GM10248 (cell line): Measurements from ENCODE around the gene CRYBA1.
"Not testable (repeated sequence)": the region's sequence is repeated elsewhere in the genome, so short reads cannot be mapped to it uniquely, and the experiment has no call there.

ENCODE experiments used
- CTCF ChIA-PET: fragments of 300-600 bp; sonication (Branson Sonifier 250); formaldehyde crosslinking; extraction: SDS; loops from one replicate; lab custom pipeline; 2021; ENCODE audit warnings: antibody characterized with exemption; lab: Yijun Ruan, JAX
- POLR2A ChIA-PET: fragments of 350-650 bp; sonication (Branson Sonifier 250); formaldehyde crosslinking; extraction: SDS; loops from one replicate; lab custom pipeline; 2020; ENCODE audit warnings: antibody characterized with exemption; lab: Yijun Ruan, JAX
- DNase-seq: peaks from one replicate; pipeline ENCODE4 v3.0.0; 2012; ENCODE audit errors: extremely low spot score
- CTCF ChIP-seq: IDR thresholded peaks from 2 replicates; pipeline ENCODE4 v1.5.1; 2012; ENCODE audit warnings: mild to moderate bottlenecking, low read depth; ENCODE audit errors: extremely low read depth, missing control alignments, control extremely low read depth

The CRYBA1 gene

GRCh38 chr17:29216181-29216580 lies 30.5 kb upstream of the CRYBA1 start:
- TF ChIP-seq CTCF: no peak
- no peak for DNase-seq
- POLR2A ChIA-PET: no interaction called here
- CTCF ChIA-PET: interaction anchor here (1.0 to 15.3 kb wide), 7 partner anchors 9 to 92 kb away, joined by 3 to 298 read pairs (median 18); partner anchors contain the start of gene MYO18A

GRCh38 chr17:29216856-29217255 lies 29.8 kb upstream of the CRYBA1 start:
- no peak for DNase-seq
- ChIA-PET POLR2A (no interaction called here), CTCF (interaction anchor here (1.1 to 15.3 kb wide), 8 partner anchors 11 to 453 kb away, joined by 3 to 298 read pairs (median 19); partner anchors contain the start of gene MYO18A)
- TF ChIP-seq CTCF: no peak

GRCh38 chr17:29219378-29220047 lies 27.1 kb upstream of the CRYBA1 start:
- POLR2A ChIA-PET: no interaction called here
- TF ChIP-seq CTCF: peak; percentile 87
- DNase-seq: peak; percentile 80
- CTCF ChIA-PET: interaction anchor here (0.6 to 15.3 kb wide), 38 partner anchors 9 to 266 kb away, joined by 3 to 298 read pairs (median 6); partner anchors contain the start of gene MYO18A

GRCh38 chr17:29221338-29221737 lies 25.3 kb upstream of the CRYBA1 start:
- POLR2A ChIA-PET, DNase-seq: not testable (repeated sequence)
- CTCF ChIA-PET: interaction anchor here (2.9 to 15.3 kb wide), 5 partner anchors 15 to 82 kb away, joined by 26 to 298 read pairs (median 48); partner anchors contain the start of gene MYO18A

- TF ChIP-seq CTCF: no peak
- peak; percentile 44 for DNase-seq
- ChIA-PET POLR2A (no interaction called here), CTCF (interaction anchor here (0.7 to 2.2 kb wide), 7 partner anchors 10 to 108 kb away, joined by 3 to 6 read pairs (median 4); no protein-coding TSS in a partner anchor)
Observed at GRCh38 chr17:29225396-29225795, 21.3 kb upstream of the CRYBA1 start.

- TF ChIP-seq CTCF: no peak
- DNase-seq: no peak
- ChIA-PET CTCF (interaction anchor here (1.4 to 1.8 kb wide), 2 partner anchors 14 to 84 kb away, joined by 7 to 13 read pairs; no protein-coding TSS in a partner anchor), POLR2A (no interaction called here)
Observed at GRCh38 chr17:29233301-29233700, 13.4 kb upstream of the CRYBA1 start.

GRCh38 chr17:29234972-29235371 lies 11.7 kb upstream of the CRYBA1 start:
- CTCF ChIA-PET: interaction anchor here (1.0 to 2.8 kb wide), 2 partner anchors 16 kb away, joined by 3 to 15 read pairs; no protein-coding TSS in a partner anchor
- POLR2A ChIA-PET, DNase-seq: not testable (repeated sequence)
